ENCODE data around the gene TRUB1.
"Not testable (repeated sequence)": the region's sequence is repeated elsewhere in the genome, so short reads cannot be mapped to it uniquely, and the experiment has no call there.

TRUB1 gene

DNA sequence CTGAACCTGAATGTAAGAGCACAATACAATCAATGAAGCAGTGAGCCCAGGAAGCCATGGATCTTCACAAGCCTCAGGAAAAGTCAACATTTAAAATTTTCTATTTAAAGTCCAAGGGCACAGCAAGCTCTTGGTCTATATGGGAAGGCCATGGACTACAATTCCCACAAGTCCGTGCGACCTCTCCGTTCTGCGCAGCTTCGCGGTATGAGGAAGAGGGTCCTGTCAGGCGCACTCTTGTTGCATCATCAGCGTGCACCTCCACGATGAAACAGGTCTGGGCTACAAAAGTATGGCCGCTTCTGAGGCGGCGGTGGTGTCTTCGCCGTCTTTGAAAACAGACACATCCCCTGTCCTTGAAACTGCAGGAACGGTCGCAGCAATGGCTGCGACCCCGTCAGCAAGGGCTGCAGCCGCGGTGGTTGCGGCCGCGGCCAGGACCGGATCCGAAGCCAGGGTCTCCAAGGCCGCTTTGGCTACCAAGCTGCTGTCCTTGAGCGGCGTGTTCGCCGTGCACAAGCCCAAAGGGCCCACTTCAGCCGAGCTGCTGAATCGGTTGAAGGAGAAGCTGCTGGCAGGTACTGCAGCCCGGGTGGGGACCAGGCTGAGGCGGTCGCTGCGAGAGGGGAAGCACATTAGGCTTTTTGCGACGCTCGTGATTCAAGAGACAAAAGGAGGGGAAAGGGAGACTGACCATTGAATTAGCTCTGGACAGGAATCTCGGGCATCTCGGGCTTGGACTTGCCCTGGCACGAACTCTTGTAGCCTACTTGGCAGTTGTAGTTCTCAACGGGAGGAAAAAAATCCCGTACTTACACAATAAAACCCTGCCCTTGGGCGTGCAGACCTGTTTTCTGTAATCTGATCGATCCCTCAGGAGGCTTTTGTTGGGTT lies at the start of gene TRUB1:
TRUB1 (plus strand) TSS at position 234 of the 894 bp plus-strand sequence; CDS start at position 293, 59 bp downstream.
- peak; percentile 78 for DNase-seq (ENCODE audit: low read depth)

GRCh38 chr10:114893251-114893650 lies 44.7 kb upstream of the TRUB1 start:
- DNase-seq (ENCODE audit: low read depth), result no peak

DNA sequence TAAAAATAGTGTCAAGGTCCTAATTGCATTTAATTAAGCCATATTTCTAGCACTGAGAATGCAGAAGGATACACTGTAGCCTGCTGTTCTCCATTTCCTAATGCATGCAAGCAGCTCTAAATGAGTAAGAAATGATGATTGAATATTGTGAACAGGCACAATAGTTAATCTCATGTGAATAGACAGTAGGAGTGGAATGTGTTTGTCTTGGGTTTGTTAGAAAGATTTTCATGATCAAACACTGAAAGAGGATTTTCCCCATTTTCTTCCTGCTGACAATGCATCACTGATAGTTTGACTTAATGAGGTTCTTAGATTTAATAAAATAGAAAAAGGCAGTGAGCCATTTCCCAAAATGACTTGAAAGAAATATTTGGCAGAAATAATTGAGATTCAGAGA lies 43.1 kb upstream of the TRUB1 start:
- DNase-seq (ENCODE audit: low read depth), result no peak

DNA sequence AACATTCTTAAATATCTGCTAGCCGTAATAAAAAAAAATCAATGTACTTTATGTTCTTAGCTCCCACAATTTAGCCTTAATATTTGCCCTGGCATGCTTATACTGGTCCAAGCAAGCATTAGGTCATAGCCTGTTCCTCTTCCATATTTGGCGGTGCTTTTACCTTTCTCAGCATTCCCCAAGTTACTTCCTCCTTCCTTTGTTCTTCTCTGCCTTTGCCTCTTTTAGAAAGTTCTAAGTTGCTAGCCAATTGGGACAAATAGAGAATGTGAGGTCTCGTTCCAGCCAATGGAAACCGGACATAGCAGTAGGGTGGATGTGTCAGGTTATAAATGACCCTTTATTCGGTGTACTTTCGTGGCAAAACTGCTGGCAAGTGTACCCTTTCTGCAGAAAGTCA lies 41.0 kb upstream of the TRUB1 start:
- not testable (repeated sequence) for DNase-seq (ENCODE audit: low read depth)

- no peak for DNase-seq (ENCODE audit: low read depth)
Observed at GRCh38 chr10:114897593-114897992, 40.4 kb upstream of the TRUB1 start.

DNA sequence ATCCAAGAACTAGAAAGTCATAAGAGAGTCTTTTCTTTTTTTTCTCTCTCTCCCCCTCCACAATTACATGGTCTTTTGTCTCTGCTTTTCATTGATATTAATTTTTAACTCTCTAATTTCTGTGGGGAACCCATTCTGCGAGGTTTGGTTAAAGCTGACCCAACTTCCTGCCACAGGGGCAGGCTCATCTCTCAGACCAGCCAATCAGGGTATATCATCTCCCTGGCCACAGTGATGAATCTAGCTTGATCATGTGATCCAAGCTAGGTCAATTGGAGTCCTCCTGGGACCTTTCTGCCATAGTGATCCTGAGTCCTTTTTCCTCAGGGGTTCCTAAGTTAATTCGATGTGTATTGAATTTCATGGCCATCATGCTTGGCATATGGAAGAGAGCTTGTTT lies 38.0 kb upstream of the TRUB1 start:
- DNase-seq (ENCODE audit: low read depth), result no peak

GRCh38 chr10:114900658-114901057 lies 37.3 kb upstream of the TRUB1 start:
- DNase-seq (ENCODE audit: low read depth), result no peak

DNA sequence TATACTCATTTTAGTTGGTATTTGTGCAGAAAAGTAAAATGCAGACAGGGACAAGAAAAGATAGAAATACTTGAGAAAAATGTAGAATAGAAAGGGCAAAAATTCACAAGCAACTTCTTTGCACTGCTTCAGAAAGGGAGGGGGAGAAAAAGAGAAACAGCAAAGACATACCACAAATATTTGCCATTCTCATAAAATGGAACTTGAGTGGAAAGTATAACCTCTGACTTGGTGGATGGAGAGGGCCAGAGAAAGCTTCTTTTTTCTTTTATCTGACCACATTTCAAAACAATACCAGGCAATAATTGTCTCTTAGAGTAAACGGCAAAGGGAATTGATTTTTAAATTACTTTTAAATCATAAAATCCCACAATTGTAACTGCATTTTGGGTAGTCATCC lies 35.8 kb upstream of the TRUB1 start:
- DNase-seq (ENCODE audit: low read depth), result no peak

GRCh38 chr10:114905450-114905849 lies 32.5 kb upstream of the TRUB1 start:
- no peak for DNase-seq (ENCODE audit: low read depth)

GRCh38 chr10:114906981-114907380 lies 31.0 kb upstream of the TRUB1 start:
- DNase-seq (ENCODE audit: low read depth), result no peak

- no peak for DNase-seq (ENCODE audit: low read depth)
Observed at GRCh38 chr10:114908896-114909295, 29.1 kb upstream of the TRUB1 start.

GRCh38 chr10:114911052-114911711 lies 26.8 kb upstream of the TRUB1 start:
- DNase-seq (ENCODE audit: low read depth), result no peak

GRCh38 chr10:114911801-114912469 lies 26.1 kb upstream of the TRUB1 start:
- no peak for DNase-seq (ENCODE audit: low read depth)

DNA sequence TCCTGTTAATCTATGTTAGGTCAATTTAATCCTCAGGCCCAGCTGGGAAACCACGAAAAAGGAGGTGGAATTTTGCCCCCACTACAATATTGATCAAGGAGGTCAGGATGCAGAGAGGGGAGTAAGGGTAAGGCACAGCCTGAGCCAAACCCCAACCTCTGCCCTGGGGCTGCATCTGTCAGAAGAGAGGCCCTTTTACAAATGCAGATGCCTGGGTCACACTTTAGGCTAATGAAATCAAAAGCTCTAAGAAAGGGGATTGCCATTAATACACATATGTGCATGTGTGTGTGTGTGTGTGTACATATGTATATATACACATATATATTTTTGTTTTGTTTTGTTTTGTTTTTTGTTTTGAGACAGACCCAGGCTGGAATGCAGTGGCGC lies 25.5 kb upstream of the TRUB1 start:
- no peak for DNase-seq (ENCODE audit: low read depth)

- DNase-seq (ENCODE audit: low read depth), result no peak
Observed at GRCh38 chr10:114914560-114914959, 23.4 kb upstream of the TRUB1 start.

- no peak for DNase-seq (ENCODE audit: low read depth)
Observed at GRCh38 chr10:114915294-114915693, 22.7 kb upstream of the TRUB1 start.

GRCh38 chr10:114916653-114917052 lies 21.3 kb upstream of the TRUB1 start:
- no peak for DNase-seq (ENCODE audit: low read depth)

GRCh38 chr10:114917459-114917858 lies 20.5 kb upstream of the TRUB1 start:
- DNase-seq (ENCODE audit: low read depth), result no peak

DNA sequence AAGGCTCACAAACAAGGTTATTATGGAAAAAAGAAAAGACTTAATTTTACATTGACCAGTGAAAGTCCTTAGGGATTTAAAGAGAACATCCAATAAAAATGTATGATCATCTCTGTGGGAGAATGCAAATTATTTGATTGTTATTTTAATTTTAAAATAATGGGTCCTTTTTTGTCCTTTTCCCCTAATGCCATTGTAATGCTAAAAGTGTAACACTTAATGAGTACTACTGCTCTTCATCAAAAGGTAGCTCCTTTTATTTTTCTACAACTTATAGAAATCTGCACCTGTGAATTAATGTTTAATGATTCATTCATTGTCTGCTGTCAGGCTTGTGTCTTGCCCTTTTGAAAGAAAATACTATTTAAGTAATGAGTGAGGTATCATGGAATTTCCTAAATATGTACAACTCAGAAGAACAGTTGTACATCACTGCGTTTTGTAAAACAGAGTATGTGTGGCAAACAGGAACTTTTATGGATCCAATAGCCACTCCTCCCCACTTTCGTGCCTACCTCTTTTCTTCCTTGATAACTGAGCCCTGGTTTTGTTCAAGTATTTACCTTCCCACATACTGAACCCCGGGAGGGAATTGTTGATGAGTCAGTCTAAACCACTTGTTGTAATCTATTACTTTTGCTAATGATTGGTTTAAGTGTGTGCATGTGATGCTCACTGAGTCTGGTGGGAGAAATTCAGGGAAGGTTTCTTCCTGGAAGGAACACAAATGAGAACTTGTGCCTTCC lies 19.9 kb upstream of the TRUB1 start:
- DNase-seq (ENCODE audit: low read depth), result no peak

GRCh38 chr10:114920459-114920858 lies 17.5 kb upstream of the TRUB1 start:
- DNase-seq (ENCODE audit: low read depth), result no peak

- no peak for DNase-seq (ENCODE audit: low read depth)
Observed at GRCh38 chr10:114922003-114922402, 16.0 kb upstream of the TRUB1 start.

DNA sequence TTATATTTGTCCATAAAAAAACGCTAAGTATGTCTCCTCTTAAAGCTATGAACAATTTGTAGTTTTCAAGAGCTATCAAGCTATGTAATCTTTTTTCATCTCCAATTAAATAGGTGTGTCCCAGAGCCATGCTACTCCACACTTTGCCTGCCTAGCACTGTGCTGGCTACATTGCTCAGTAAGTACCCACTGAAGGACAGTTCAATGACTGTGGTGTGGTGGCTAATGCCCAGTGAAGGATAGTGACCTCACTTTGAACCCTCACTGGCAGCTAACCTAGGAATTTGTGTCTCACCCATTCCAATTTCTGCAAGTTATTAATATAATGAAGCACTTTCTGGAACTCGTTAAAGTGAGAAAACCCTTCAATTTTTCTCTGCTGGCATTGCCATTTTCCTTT lies 14.4 kb upstream of the TRUB1 start:
- DNase-seq (ENCODE audit: low read depth), result no peak

All from activated T-cell treated with anti-CD3 and anti-CD28 coated beads for 48 hours (primary cell).